NCI-H446 (cell line): ENCODE measurements around the gene SLC38A9.
"Not testable (repeated sequence)": the region's sequence is repeated elsewhere in the genome, so short reads cannot be mapped to it uniquely, and the experiment has no call there.

Experiments
- DNase-seq, 2 experiments: peaks; one replicate each; lab custom pipeline; 2025; lab: John Stamatoyannopoulos, UW

SLC38A9 gene

GRCh38 chr5:55610542-55610941 is 101.6 kb downstream of the SLC38A9 start:
- no peak for DNase-seq

GRCh38 chr5:55609413-55609812 is 102.7 kb downstream of the SLC38A9 start:
- no peak for DNase-seq

GRCh38 chr5:55608595-55609349 is 103.4 kb downstream of the SLC38A9 start:
- no peak for DNase-seq

- DNase-seq = not testable (repeated sequence)
These were observed 104.8 kb downstream of the SLC38A9 start for GRCh38 chr5:55607309-55607708.

GRCh38 chr5:55604611-55605067 is 107.5 kb downstream of the SLC38A9 start:
- no peak for DNase-seq

- DNase-seq = peak; percentile 84 to 88
These were observed 108.2 kb downstream of the SLC38A9 start for GRCh38 chr5:55603922-55604321.

GRCh38 chr5:55601628-55602027 is 110.5 kb downstream of the SLC38A9 start:
- peak in 1 of 2 experiments; percentile 66 for DNase-seq

GRCh38 chr5:55601204-55601618 is 110.9 kb downstream of the SLC38A9 start:
- DNase-seq = peak; percentile 73 to 93

- peak in 1 of 2 experiments; percentile 17 for DNase-seq
These were observed 111.5 kb downstream of the SLC38A9 start for GRCh38 chr5:55600497-55601203.

GRCh38 chr5:55600086-55600485 is 112.0 kb downstream of the SLC38A9 start:
- no peak for DNase-seq

GRCh38 chr5:55599148-55600050 is 112.7 kb downstream of the SLC38A9 start:
- no peak for DNase-seq

GRCh38 chr5:55597014-55597981 is 114.8 kb downstream of the SLC38A9 start:
- peak; percentile 63 to 84 for DNase-seq

- no peak for DNase-seq
These were observed 117.5 kb downstream of the SLC38A9 start for GRCh38 chr5:55594671-55595070.

GRCh38 chr5:55593115-55593472 is 119.0 kb downstream of the SLC38A9 start:
- DNase-seq = peak; percentile 74 to 88

GRCh38 chr5:55592388-55593114 is 119.6 kb downstream of the SLC38A9 start:
- no peak for DNase-seq

- DNase-seq = no peak
These were observed 120.4 kb downstream of the SLC38A9 start for GRCh38 chr5:55591686-55592085.

GRCh38 chr5:55585206-55585610 is 126.9 kb downstream of the SLC38A9 start:
- no peak for DNase-seq

- no peak for DNase-seq
These were observed 127.5 kb downstream of the SLC38A9 start for GRCh38 chr5:55584398-55585205.

- no peak for DNase-seq
These were observed 128.5 kb downstream of the SLC38A9 start for GRCh38 chr5:55583578-55583977.
